HepG2 (cell line): ENCODE data around the gene PTPRD.

Source experiments
- FIP1L1 ChIP-seq: fragments of 200-400 bp; formaldehyde crosslinking; IDR thresholded peaks from 2 replicates; pipeline ENCODE4 v1.6.1; 2018; ENCODE audit warnings: low read depth, mild to moderate bottlenecking, low read length, moderate library complexity, borderline replicate concordance; ENCODE audit not compliant: insufficient read depth
- GTF2F1 ChIP-seq: fragments of 150-350 bp; IDR thresholded peaks from 2 replicates; pipeline ENCODE4 v1.6.1; 2014; ENCODE audit warnings: low read length
- MAFK ChIP-seq, 2 experiments: IDR thresholded peaks in 1 of 2; conservative IDR thresholded peaks in 1 of 2; 2 replicates each; pipeline ENCODE4 v1.6.1; 2011; ENCODE audit warnings: improper control_type of control experiment in 2 of 2, low read length in 2 of 2
- POLR2A ChIP-seq, 2 experiments: IDR thresholded peaks; 2 replicates each; pipeline ENCODE4 v1.6.1; 2011; ENCODE audit warnings: low read depth in 2 of 2, low read length in 2 of 2, mild to moderate bottlenecking in 1 of 2, moderate library complexity in 1 of 2; ENCODE audit not compliant: insufficient read depth in 1 of 2
- TF ChIP-seq, protein P1 (sequence below), 2 experiments: IDR thresholded peaks; 2 replicates each; pipeline ENCODE4 v1.6.1; 2011 to 2012; ENCODE audit warnings: low read length in 2 of 2, borderline replicate concordance in 1 of 2, low read depth in 1 of 2, mild to moderate bottlenecking in 1 of 2, moderate library complexity in 1 of 2
- TF ChIP-seq, protein P2 (sequence below): sonication (generic); formaldehyde crosslinking; IDR thresholded peaks from 2 replicates; pipeline ENCODE4 v1.5.0; 2020; ENCODE audit warnings: mild to moderate bottlenecking, missing genetic modification reagents, moderate library complexity

DNA sequence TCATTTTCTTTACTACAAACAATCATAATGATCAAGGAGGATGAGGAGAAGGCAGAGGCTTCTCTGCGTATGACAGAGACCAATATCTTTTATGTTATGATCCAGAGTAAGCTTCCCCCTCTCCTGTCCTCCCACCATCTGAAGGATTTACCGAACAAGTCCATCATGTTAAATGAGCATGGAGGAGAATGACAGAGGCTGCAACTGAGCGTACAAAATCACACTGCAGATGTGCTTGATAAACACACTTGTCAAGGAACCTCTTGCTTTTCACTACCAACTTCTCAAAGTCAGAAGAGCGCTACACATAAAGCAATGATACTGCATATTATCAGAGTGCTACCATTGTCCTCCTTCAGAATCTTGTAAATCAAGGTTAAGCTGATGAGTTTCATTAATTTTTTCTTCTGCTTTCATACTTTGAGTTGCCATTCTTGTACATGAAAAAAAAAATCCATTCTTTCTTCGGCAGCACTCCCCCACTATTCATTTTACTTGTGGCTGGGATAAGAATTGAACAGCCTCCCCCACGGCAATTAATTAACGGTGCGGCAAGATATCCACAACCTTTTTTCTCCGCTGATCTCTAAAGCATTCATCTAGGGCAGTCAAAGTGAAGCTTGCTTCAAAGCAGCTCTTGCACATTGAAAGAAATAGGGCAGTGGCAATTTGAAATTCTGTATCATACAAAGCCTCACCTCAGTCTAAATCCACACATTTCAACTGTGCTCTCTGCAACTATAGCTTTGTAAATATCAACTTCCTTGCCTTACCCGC is 2139.4 kb downstream of the PTPRD start:
- no peak for TF ChIP-seq MAFK (conservative IDR thresholded peaks at IDR 0.05 in 1 of 2, IDR thresholded peaks at IDR 0.05 in 1 of 2; ENCODE audit: low read length in 2 of 2)
- TF ChIP-seq FIP1L1: no peak
- TF ChIP-seq, protein P1, sequence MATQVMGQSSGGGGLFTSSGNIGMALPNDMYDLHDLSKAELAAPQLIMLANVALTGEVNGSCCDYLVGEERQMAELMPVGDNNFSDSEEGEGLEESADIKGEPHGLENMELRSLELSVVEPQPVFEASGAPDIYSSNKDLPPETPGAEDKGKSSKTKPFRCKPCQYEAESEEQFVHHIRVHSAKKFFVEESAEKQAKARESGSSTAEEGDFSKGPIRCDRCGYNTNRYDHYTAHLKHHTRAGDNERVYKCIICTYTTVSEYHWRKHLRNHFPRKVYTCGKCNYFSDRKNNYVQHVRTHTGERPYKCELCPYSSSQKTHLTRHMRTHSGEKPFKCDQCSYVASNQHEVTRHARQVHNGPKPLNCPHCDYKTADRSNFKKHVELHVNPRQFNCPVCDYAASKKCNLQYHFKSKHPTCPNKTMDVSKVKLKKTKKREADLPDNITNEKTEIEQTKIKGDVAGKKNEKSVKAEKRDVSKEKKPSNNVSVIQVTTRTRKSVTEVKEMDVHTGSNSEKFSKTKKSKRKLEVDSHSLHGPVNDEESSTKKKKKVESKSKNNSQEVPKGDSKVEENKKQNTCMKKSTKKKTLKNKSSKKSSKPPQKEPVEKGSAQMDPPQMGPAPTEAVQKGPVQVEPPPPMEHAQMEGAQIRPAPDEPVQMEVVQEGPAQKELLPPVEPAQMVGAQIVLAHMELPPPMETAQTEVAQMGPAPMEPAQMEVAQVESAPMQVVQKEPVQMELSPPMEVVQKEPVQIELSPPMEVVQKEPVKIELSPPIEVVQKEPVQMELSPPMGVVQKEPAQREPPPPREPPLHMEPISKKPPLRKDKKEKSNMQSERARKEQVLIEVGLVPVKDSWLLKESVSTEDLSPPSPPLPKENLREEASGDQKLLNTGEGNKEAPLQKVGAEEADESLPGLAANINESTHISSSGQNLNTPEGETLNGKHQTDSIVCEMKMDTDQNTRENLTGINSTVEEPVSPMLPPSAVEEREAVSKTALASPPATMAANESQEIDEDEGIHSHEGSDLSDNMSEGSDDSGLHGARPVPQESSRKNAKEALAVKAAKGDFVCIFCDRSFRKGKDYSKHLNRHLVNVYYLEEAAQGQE (IDR thresholded peaks at IDR 0.05; ENCODE audit: borderline replicate concordance in 1 of 2, low read depth in 1 of 2, low read length in 2 of 2): no peak
- TF ChIP-seq, protein P2, sequence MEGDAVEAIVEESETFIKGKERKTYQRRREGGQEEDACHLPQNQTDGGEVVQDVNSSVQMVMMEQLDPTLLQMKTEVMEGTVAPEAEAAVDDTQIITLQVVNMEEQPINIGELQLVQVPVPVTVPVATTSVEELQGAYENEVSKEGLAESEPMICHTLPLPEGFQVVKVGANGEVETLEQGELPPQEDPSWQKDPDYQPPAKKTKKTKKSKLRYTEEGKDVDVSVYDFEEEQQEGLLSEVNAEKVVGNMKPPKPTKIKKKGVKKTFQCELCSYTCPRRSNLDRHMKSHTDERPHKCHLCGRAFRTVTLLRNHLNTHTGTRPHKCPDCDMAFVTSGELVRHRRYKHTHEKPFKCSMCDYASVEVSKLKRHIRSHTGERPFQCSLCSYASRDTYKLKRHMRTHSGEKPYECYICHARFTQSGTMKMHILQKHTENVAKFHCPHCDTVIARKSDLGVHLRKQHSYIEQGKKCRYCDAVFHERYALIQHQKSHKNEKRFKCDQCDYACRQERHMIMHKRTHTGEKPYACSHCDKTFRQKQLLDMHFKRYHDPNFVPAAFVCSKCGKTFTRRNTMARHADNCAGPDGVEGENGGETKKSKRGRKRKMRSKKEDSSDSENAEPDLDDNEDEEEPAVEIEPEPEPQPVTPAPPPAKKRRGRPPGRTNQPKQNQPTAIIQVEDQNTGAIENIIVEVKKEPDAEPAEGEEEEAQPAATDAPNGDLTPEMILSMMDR (CRISPR knock-in tag): no peak
- TF ChIP-seq POLR2A (IDR thresholded peaks at IDR 0.05; ENCODE audit: insufficient read depth in 1 of 2, low read depth in 2 of 2, low read length in 2 of 2): no peak
- TF ChIP-seq GTF2F1: no peak
